T-helper 22 cell (primary cell): ENCODE measurements around the gene SLC2A4RG.
"Not testable (repeated sequence)": the region's sequence is repeated elsewhere in the genome, so short reads cannot be mapped to it uniquely, and the experiment has no call there.

Source experiments
- DNase-seq: peaks from one replicate; pipeline ENCODE4 v3.0.0-alpha.2; 2020; ENCODE audit warnings: low read depth

SLC2A4RG gene

GRCh38 chr20:63714858-63715257 lies 24.7 kb upstream of the SLC2A4RG start:
- no peak for DNase-seq

DNA sequence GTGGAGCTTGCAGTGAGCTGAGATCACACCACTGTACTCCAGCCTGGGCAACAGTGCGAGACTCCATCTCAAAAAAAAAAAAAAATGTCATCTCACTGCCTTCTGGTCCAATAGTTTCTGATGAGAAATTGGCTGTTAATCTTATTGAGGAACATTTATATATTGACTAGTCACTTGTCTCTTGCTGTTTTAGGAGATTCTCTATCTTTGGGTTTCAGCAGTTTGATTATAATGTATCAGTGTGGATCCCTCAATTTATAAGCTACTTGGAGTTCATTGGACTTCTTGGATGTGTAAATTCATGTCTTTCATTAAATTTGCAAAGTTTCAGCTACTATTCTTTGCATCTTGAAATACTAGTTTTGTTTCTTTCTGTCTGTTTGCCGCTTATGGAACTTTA lies 20.6 kb upstream of the SLC2A4RG start:
- DNase-seq = no peak

- DNase-seq = not testable (repeated sequence)
These were observed 16.5 kb upstream of the SLC2A4RG start for GRCh38 chr20:63722967-63723622.

DNA sequence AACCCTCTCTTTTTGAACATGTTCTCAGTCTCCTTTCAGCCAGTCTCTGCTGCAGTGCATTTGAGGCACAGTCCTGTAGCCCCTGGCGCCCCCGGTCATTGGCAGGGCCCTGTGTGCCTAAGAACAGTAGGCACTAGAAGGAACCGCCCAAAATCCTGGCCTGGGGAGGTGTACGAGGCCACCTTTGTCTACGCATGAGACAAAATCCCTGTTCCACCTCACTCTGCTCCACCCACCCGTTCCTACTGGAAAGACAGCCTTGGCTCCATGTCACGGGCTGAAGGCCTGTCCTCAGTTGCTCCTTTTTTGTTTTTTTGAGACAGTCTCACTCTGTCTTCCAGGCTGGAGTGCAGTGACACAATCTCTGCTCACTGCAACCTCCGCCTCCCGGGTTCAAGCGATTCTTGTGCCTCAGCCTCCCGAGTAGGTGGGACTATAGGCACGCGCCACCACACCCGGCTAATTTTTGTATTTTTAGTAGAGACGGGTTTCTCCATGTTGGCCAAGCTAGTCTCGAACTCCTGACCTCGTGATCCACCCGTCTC lies 9.3 kb upstream of the SLC2A4RG start:
- DNase-seq = not testable (repeated sequence)

GRCh38 chr20:63731410-63731809 lies 8.2 kb upstream of the SLC2A4RG start:
- DNase-seq = no peak

DNA sequence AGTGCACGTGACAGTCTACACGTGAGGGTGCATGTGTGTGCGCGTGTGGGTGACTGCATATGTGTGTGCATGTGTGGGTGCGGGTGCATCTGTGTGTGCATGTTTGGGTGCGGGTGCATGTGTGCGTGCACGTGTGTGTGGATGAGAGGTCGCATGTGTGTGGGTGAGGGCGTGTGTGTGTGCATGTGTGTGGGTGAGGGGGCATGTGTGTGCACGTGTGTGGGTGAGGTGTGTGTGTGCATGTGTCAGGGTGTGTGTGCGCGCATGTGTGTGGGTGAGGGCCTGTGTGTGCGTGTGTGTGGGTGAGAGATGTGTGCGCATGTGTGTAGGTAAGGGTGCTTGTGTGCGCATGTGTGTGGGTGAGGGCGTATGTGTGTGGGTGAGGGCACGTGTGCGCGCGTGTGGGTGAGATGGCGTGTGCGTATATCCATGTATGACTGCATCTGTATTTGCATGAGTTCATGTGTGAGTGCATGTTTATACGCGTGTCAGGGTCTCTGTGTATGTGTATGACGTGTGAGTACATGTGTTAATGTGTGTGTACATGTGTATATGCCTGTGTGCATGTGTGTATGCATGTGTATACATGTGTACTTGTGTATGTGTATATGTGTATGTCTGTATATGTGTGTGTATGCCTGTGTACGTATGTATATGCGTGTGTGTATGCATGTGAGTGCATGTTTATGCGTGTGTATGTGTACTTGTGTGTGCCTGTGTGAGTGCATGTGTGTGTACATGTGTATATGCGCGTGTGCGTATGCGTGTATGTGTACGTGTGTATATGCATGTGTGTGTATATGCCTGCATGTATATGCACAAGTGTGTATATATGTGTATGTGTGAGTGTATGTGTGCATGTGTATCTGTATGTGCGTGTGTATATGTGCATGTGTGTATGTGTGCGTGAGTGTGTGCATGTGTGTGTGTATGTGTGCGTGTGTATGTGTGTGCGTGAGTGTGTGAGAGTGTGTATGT lies 7.2 kb upstream of the SLC2A4RG start:
- DNase-seq = no peak

GRCh38 chr20:63733117-63733516 lies 6.5 kb upstream of the SLC2A4RG start:
- DNase-seq = no peak

DNA sequence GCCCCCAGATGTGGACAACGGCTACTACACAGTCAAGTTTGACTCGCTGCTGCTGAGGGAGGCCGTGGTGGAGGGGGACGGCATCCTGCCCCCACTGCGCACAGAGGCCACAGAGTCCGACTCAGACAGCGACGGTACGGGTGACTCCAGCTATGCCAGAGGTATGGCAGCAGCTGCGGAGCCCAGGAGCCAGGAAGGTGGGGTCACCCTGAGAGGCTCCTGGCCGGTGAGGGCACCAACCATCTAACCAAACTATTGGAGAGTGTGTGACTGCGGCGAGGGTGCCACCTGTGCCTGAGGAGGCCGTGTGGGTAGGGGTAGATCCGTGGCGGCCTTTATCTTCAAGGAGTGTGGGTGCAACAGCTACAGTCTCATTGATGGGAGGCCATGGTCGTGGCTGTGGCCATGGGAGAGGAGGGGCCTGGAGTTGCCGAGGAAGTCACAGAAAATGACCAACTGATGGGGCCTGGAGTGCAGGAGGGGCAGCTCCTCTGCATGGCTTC lies 5.9 kb upstream of the SLC2A4RG start:
- DNase-seq = no peak

GRCh38 chr20:63734111-63734945 lies 5.2 kb upstream of the SLC2A4RG start:
- DNase-seq = no peak

GRCh38 chr20:63734946-63735858 lies 4.4 kb upstream of the SLC2A4RG start:
- DNase-seq = no peak

DNA sequence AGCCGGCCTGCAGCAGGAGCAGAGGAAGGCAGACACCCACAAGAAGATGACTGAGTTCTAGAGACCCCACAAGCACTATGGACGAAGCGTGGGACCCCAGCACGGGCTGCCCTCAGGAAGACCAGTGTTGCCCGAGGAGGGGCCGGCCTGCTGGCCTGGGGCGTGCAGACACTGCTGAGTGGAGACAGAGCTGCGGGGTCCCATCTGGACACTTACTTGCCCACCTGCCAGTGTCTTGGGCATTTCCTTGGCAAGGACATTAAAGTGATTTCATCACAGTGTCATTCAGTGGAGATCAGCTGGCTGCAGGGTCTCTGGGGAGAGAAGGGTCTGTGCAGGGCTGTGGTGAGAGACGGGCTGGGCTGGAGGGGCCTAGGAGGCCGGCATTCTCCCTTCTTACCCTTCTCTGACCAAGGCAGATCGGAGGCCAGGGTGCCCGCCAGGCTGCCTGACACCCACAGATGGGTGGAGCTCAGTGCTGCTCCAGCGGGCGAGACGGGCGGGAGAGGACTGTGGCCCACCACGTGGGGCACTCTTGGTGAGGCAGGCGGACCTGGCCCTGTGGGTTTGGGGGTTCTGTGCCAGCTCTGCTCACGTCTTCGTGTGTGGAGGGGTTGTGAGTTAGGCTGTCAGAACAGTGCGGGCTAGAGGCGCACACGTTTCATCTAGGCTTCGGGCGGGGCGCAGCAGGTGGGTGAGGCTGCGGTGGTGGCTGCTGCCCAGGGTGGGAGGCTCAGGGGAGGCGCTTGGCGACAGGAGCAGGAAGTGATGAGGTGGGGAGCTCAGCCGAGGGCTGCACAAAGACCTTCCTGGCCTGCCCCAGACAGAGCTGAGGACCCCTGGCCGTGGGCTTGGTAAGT lies 3.5 kb upstream of the SLC2A4RG start, which contains the start of gene LIME1:
Gene LIME1, plus strand, starts transcription at position 806 of the 860 bp plus-strand sequence. CDS start 886 bp downstream, outside the sequence.
- DNase-seq = peak; percentile 77

- DNase-seq = peak; percentile 65
These were observed 2.5 kb upstream of the SLC2A4RG start for GRCh38 chr20:63736893-63737694.

GRCh38 chr20:63737695-63737944 lies 2.0 kb upstream of the SLC2A4RG start:
- no peak for DNase-seq

- no peak for DNase-seq
These were observed 1.5 kb upstream of the SLC2A4RG start for GRCh38 chr20:63737945-63738686.

GRCh38 chr20:63738687-63739129 lies 868 bp upstream of the SLC2A4RG start:
- no peak for DNase-seq

- peak; percentile 63 for DNase-seq
These were observed 572 bp downstream of the SLC2A4RG start for GRCh38 chr20:63740070-63740626.

DNA sequence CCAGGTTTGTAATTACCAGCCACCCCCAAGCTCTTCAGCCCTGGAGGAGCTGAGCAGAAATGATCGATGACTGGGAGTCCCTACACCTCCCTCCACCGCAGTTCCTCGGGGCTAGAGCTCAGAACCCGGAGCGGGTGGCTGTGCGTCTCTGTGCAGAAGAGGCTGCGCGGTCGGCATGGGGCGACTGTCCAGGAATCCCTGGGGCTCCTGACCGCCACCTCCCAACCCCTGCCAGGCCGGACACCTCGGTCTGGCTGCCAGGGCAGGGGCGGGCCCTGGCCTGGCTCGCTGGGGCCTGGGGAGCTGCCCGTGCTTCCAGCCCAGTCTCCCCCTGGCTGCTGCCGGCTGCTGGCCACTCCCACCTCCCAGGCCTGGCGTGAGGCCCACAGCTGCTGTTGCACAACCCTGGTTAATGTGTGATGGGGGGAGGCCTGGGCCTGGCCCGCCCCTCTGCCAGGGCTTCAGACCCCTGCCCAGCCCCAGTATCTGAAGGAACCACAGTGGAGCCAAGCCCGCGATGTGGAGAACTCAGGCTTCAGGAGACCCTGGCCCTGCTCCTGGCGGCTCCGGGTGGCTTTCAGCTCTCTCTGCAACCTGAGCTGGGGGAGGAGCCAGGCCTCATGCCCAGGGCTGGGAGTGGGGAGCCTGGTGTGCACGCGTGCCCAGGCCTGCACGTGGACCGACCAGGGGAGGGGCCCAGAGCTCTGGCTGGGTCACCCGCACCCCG lies 1.2 kb downstream of the SLC2A4RG start:
- no peak for DNase-seq
